ENCODE data around the gene WIPF2.
A peak's percentile ranks its signal among the peaks of the same experiment; 100 is the strongest.
"Not testable (repeated sequence)": the region's sequence is repeated elsewhere in the genome, so short reads cannot be mapped to it uniquely, and the experiment has no call there.

Gene WIPF2

DNA sequence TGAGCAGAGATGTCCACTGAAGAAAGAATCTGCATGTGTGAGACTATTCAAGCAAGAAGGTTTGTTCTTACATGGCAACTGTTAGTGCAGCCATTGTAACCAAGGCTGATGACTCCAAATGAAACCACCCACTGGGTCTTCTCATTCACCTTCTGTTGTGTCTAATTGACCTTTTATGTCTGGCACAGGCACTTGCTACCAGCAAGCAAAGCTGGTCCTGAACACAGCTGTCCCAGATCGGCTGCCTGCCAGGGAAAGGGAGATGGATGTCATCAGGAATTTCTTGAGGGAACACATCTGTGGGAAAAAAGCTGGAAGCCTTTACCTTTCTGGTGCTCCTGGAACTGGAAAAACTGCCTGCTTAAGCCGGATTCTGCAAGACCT, 72.2 kb downstream of the WIPF2 start:
- Histone ChIP-seq H3K27me3 (replicated peaks) (no peaks in the 10 kb centered on the region), H3K4me3 (ENCODE audit: low read depth, low read length) (no peak overlapping the region), H3K36me3 (replicated peaks) (no peaks in the 10 kb centered on the region), H3K27ac (no peak overlapping the region)
- TF ChIP-seq, protein P1, sequence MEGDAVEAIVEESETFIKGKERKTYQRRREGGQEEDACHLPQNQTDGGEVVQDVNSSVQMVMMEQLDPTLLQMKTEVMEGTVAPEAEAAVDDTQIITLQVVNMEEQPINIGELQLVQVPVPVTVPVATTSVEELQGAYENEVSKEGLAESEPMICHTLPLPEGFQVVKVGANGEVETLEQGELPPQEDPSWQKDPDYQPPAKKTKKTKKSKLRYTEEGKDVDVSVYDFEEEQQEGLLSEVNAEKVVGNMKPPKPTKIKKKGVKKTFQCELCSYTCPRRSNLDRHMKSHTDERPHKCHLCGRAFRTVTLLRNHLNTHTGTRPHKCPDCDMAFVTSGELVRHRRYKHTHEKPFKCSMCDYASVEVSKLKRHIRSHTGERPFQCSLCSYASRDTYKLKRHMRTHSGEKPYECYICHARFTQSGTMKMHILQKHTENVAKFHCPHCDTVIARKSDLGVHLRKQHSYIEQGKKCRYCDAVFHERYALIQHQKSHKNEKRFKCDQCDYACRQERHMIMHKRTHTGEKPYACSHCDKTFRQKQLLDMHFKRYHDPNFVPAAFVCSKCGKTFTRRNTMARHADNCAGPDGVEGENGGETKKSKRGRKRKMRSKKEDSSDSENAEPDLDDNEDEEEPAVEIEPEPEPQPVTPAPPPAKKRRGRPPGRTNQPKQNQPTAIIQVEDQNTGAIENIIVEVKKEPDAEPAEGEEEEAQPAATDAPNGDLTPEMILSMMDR (IDR thresholded peaks at IDR 0.05; ENCODE audit: low read depth, low read length, missing control alignments), result no peak
- in situ Hi-C loops (cut with HindIII; ENCODE audit: low pct_ligation_motif_present, low sequenced_read_pairs), result loop anchor here (25.0 kb wide), 1 partner anchor 104 kb away; the partner anchor contains the start of gene RAPGEFL1
- no peak for DNase-seq

DNA sequence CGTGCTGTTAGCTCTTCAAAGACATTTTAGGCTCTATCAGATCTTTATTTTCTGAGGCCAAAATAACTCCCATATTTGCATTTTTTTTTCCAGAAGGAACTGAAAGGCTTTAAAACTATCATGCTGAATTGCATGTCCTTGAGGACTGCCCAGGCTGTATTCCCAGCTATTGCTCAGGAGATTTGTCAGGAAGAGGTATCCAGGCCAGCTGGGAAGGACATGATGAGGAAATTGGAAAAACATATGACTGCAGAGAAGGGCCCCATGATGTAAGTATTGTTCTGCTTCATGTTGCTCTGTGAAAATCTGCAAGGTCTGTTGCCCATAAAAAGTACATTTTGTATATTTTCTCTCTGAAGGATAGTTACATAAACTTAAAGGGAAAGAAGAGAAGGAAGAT, 74.3 kb downstream of the WIPF2 start:
- Histone ChIP-seq H3K27me3 (replicated peaks) (no peaks in the 10 kb centered on the region), H3K36me3 (replicated peaks) (no peaks in the 10 kb centered on the region), H3K4me3 (ENCODE audit: low read depth, low read length) (no peak overlapping the region), H3K27ac (no peak overlapping the region)
- in situ Hi-C loops (cut with HindIII; ENCODE audit: low pct_ligation_motif_present, low sequenced_read_pairs), result loop anchor here (25.0 kb wide), 1 partner anchor 106 kb away; the partner anchor contains the start of gene RAPGEFL1
- no peak for DNase-seq
- TF ChIP-seq, protein P1 (IDR thresholded peaks at IDR 0.05; ENCODE audit: low read depth, low read length, missing control alignments), result no peak

DNA sequence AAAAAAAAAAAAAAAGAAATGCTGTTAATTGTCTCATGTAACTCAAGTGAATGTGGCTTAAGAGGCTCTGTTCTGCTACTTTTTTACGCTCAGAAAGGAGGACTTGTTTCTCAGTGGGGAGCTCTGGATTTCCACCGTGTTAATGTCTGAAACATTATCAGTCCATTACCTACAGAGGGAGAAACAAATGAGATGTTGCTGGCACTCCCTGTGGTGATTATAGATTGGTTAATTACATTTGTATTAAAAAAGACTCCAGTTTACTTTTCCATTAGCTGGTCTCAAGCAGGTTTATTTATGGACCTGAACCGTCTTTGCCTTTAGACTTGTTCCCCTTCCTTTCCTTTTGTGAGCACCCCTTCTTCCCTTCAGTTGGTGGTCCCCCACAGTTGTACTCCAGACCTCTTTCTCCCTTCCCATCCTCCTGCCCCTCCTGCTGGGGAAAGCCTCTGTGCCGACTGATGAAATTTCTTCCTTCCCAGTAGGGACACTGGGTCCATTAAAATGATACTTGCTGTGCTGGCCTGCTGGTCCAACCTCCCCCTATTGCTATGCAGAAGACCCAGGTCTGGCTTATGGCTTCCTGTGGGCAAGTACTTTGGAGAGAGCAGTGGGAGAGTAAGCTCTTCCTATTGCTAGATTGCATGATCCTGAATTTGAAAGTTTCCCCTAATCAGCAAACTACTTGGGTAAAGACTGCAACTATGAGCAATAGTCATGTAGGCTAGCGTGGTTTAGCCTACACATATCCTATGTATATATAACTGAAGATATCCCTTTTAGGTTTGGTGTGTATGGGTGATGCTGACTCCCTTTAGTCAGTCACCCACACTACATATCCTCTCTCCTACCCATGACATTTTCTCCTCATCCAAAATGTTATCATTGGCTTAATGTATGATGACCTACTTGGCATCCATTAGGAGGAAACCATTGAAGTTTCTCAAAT, 76.7 kb downstream of the WIPF2 start:
- no peak for DNase-seq
- Histone ChIP-seq H3K36me3 (replicated peaks) (no peaks in the 10 kb centered on the region), H3K27ac (no peak overlapping the region), H3K4me3 (ENCODE audit: low read depth, low read length) (no peak overlapping the region), H3K27me3 (replicated peaks) (no peaks in the 10 kb centered on the region)
- in situ Hi-C loops (cut with HindIII; ENCODE audit: low pct_ligation_motif_present, low sequenced_read_pairs), result loop anchor here (25.0 kb wide), 1 partner anchor 108 kb away; the partner anchor contains the start of gene RAPGEFL1
- TF ChIP-seq, protein P1 (IDR thresholded peaks at IDR 0.05; ENCODE audit: low read depth, low read length, missing control alignments), result no peak

DNA sequence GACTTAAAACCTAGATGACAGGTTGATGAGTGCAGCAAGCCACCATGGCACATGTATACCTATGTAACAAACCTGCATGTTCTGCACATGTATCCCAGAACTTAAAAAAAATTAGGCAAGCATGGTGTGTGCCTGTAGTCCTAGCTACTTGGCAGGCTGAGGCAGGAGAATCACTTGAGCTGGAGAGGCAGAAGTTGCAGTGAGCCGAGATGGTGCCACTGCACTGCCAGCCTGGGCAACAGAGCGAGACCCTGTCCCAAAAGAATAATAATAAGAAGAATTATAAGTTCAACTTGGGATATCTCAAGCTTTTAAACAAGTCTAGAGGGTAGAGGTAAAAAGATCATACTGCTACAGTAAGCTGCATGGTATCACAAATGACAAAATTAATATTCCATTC, 78.4 kb downstream of the WIPF2 start:
- no peak for DNase-seq
- H3K27ac ChIP-seq, result no peak overlapping the region
- TF ChIP-seq, protein P1 (IDR thresholded peaks at IDR 0.05; ENCODE audit: low read depth, low read length, missing control alignments), result no peak
- H3K27me3 ChIP-seq (replicated peaks), result no peaks in the 10 kb centered on the region
- no peak overlapping the region for H3K4me3 ChIP-seq (ENCODE audit: low read depth, low read length)
- H3K36me3 ChIP-seq (replicated peaks), result no peaks in the 10 kb centered on the region
- in situ Hi-C loops (cut with HindIII; ENCODE audit: low pct_ligation_motif_present, low sequenced_read_pairs), result loop anchor here (25.0 kb wide), 1 partner anchor 110 kb away; the partner anchor contains the start of gene RAPGEFL1

DNA sequence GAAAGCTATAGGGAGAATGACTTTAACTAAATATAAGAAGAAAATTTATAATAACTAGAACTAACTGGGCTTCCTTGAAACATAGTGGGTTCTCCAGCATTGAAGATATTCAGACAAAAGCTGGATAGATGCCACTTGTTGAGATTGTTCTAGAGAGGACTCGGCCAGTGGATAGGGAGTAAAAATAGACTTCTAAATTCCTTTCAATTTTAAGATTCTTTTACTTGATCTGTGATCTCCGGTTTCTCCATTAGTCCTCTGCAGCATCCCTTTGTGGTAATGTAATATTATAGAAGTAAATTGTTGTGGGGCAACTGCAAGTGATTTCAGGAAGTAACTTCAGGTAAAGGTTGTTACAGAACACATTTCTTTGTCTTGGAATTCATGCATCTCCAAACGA, 79.6 kb downstream of the WIPF2 start:
- Histone ChIP-seq H3K36me3 (replicated peaks) (no peaks in the 10 kb centered on the region), H3K4me3 (ENCODE audit: low read depth, low read length) (no peak overlapping the region), H3K27ac (no peak overlapping the region), H3K27me3 (replicated peaks) (no peaks in the 10 kb centered on the region)
- in situ Hi-C loops (cut with HindIII; ENCODE audit: low pct_ligation_motif_present, low sequenced_read_pairs), result loop anchor here (25.0 kb wide), 1 partner anchor 111 kb away; the partner anchor contains the start of gene RAPGEFL1
- TF ChIP-seq, protein P1 (IDR thresholded peaks at IDR 0.05; ENCODE audit: low read depth, low read length, missing control alignments), result no peak
- peak; percentile 20 for DNase-seq

DNA sequence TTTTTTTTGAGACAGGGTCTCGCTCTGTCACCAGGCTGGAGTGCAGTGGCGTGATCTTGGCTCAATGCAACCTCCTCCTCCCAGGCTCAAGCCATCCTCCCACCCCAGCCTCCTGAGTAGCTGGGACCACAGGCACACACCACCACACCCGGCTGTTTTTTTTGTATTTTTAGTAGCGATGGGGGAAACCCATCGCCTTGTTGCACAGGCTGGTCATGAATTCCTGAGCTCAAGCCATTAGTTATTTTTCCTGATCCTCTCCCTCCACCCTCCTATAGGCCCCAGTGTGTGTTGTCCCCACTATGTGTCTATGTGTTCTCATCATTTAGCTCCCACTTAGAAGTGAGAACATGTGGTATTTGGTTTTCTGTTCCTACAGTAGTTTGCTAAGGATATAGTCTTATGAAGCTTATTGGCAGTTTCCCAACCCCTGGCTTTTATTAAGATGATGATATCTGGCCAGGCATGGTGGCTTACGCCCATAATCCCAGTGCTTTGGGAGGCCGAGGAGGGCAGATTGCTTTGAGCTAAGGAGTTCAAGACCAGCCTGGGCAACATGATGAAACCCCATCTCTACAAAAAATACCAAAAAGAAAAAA, 80.2 kb downstream of the WIPF2 start:
- H3K27ac ChIP-seq; DNase-seq; H3K27me3 ChIP-seq (replicated peaks); H3K36me3 ChIP-seq (replicated peaks); H3K4me3 ChIP-seq (ENCODE audit: low read depth, low read length): not testable (repeated sequence)
- in situ Hi-C loops (cut with HindIII; ENCODE audit: low pct_ligation_motif_present, low sequenced_read_pairs), result loop anchor here (25.0 kb wide), 1 partner anchor 112 kb away; the partner anchor contains the start of gene RAPGEFL1
